PC-9 (cell line): ENCODE results near the gene TRIP13. TPM values are rescaled to one million over a fixed set of nuclear protein-coding genes. Genes with fewer than 3 reads are reported as not detected.

Experiments used
- BruUV-seq: library from RNA; stranded (reverse); fragments of 400-500 nt; replicated peaks from 2 replicates; lab custom pipeline; 2021; lab: Mats Ljungman, UMichigan
- CTCF ChIA-PET: fragments of 300-600 bp; sonication (Branson Sonifier 250); formaldehyde crosslinking; loops from one replicate; lab custom pipeline; 2022; ENCODE audit warnings: antibody characterized with exemption; lab: Charles Lee
- POLR2A ChIA-PET: fragments of 300-600 bp; sonication (Branson Sonifier 250); formaldehyde crosslinking; loops from one replicate; lab custom pipeline; 2022; ENCODE audit warnings: antibody characterized with exemption; ENCODE audit not compliant: unreplicated experiment; lab: Charles Lee
- DNase-seq, 2 experiments: peaks; one replicate each; pipeline versions ENCODE4 v3.0.0 to v3.0.0-alpha.2; 2015 to 2022; ENCODE audit warnings: mixed read lengths in 1 of 2
- H2AFZ ChIP-seq: fragments of 200-600 bp; sonication (generic); 2 replicates; pipeline ENCODE4 v1.8.1; 2017; ENCODE audit warnings: antibody characterized with exemption
- H3F3A ChIP-seq: fragments of 200-600 bp; sonication (generic); 2 replicates; pipeline ENCODE4 v1.8.1; 2017; ENCODE audit warnings: antibody characterized with exemption, mild to moderate bottlenecking, low read depth; ENCODE audit not compliant: insufficient read depth
- H3K27ac ChIP-seq: fragments of 200-600 bp; sonication (generic); 2 replicates; pipeline ENCODE4 v1.6.1; 2016; ENCODE audit warnings: mixed run types
- H3K27me3 ChIP-seq: fragments of 200-600 bp; sonication (generic); 2 replicates; pipeline ENCODE4 v1.6.1; 2016; ENCODE audit warnings: low read depth, mixed run types; ENCODE audit not compliant: insufficient read depth
- H3K36me3 ChIP-seq: fragments of 200-600 bp; sonication (generic); 2 replicates; pipeline ENCODE4 v1.6.1; 2016; ENCODE audit warnings: low read depth, mixed run types
- H3K4me1 ChIP-seq: fragments of 200-600 bp; sonication (generic); replicated peaks from 2 replicates; pipeline ENCODE4 v1.6.1; 2016; ENCODE audit warnings: mixed run types; ENCODE audit not compliant: insufficient read depth
- H3K4me2 ChIP-seq: fragments of 200-600 bp; sonication (generic); 2 replicates; pipeline ENCODE4 v1.6.1; 2017; ENCODE audit warnings: mixed run types
- H3K4me3 ChIP-seq: fragments of 200-600 bp; sonication (generic); 2 replicates; pipeline ENCODE4 v1.6.1; 2016; ENCODE audit warnings: mixed run types
- H3K79me2 ChIP-seq: fragments of 200-600 bp; sonication (generic); 2 replicates; pipeline ENCODE4 v1.6.1; 2017; ENCODE audit warnings: low read depth, mixed run types
- H3K9me2 ChIP-seq: fragments of 200-600 bp; sonication (generic); 2 replicates; pipeline ENCODE4 v1.8.1; 2017; ENCODE audit warnings: mild to moderate bottlenecking; ENCODE audit not compliant: insufficient read depth
- H3K9me3 ChIP-seq: fragments of 200-600 bp; sonication (generic); 2 replicates; pipeline ENCODE4 v1.8.1; 2016; ENCODE audit warnings: low read depth; ENCODE audit not compliant: insufficient read depth
- H4K20me1 ChIP-seq: fragments of 200-600 bp; sonication (generic); 2 replicates; pipeline ENCODE4 v1.8.1; 2017; ENCODE audit not compliant: insufficient read depth
- EZH2 ChIP-seq: fragments of 200-600 bp; sonication (generic); IDR thresholded peaks from 2 replicates; pipeline ENCODE4 v1.8.0; 2017; ENCODE audit warnings: antibody characterized with exemption, low read depth
- intact Hi-C: fragments of 100-400 bp; cut with micrococcal nuclease; formaldehyde crosslinking; loops from one replicate; pipeline ENCODE4 v1.10.0; 2022; ENCODE audit not compliant: unreplicated experiment
- total RNA-seq: library from RNA; stranded (reverse); gene quantifications from 2 replicates; pipeline ENCODE4 v1.2.3, GENCODE V29; 2021
- TF ChIP-seq, protein P1 (sequence below): fragments of 200-600 bp; sonication (generic); conservative IDR thresholded peaks from 2 replicates; pipeline ENCODE4 v1.6.1; 2017; ENCODE audit warnings: mixed run types, antibody characterized with exemption, mild to moderate bottlenecking, moderate library complexity

TRIP13 gene
- total RNA-seq, 1 experiment from 2014 or later: 74.0 TPM

DNA sequence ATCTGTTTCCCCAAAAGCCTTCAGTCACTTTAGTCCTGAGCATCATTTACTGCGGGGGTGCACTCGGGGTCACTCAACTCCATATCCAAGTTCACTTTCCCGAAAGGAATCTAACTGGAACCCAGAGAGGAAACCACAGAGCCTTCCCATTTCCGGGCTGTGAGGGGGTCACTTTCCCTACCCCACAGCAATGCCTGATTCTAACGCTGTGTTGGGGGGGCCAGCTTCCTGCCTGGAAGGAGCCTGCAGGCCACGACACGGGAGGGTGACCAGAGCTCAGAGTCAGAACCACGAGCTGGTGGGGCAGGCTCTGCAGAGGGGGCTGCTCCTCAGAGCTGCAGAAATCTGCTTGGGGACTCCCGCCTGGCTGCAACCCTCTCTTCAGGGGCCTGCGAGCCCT is 20.4 kb upstream of the TRIP13 start:
- H3K4me2 ChIP-seq: no peak overlapping the region
- CTCF ChIA-PET: no interaction called here

DNA sequence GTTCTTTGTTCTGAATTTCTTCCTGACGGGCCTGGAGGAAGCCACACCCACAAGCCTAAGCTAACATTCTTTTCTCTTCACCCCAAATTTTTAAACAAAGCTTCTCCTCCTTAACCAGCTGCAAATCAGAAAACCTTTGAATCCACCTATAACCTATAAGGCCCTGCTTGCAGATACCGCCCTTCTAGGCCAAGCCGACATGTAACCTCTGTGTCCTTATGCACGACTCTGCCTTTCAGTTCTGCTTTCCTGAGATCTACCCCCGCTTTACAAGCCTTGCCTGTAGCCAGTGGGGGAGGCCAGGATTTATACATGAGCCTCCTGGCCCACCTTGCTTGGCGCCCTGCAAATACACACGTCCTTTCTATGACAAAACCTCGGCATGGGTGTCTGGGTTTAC is 19.4 kb upstream of the TRIP13 start:
- Histone ChIP-seq H3K27ac (no peak overlapping the region), H3K4me1 (no peaks in the 10 kb centered on the region), H2AFZ (no peak overlapping the region), H4K20me1 (peaks cover 15% of the 10 kb centered on the region), H3F3A (no peaks in the 10 kb centered on the region), H3K36me3 (peaks cover 51% of the 10 kb centered on the region), H3K4me2 (no peak overlapping the region), H3K4me3 (no peak overlapping the region), H3K79me2 (no peaks in the 10 kb centered on the region), H3K27me3 (no peaks in the 10 kb centered on the region), H3K9me3 (no peaks in the 10 kb centered on the region), H3K9me2 (no peaks in the 10 kb centered on the region)
- no TSS peak for BruUV-seq
- DNase-seq: no peak
- POLR2A ChIA-PET: no interaction called here
- CTCF ChIA-PET: no interaction called here
- intact Hi-C loops: no loop called here
- TF ChIP-seq EZH2: no peak
- TF ChIP-seq, protein P1, sequence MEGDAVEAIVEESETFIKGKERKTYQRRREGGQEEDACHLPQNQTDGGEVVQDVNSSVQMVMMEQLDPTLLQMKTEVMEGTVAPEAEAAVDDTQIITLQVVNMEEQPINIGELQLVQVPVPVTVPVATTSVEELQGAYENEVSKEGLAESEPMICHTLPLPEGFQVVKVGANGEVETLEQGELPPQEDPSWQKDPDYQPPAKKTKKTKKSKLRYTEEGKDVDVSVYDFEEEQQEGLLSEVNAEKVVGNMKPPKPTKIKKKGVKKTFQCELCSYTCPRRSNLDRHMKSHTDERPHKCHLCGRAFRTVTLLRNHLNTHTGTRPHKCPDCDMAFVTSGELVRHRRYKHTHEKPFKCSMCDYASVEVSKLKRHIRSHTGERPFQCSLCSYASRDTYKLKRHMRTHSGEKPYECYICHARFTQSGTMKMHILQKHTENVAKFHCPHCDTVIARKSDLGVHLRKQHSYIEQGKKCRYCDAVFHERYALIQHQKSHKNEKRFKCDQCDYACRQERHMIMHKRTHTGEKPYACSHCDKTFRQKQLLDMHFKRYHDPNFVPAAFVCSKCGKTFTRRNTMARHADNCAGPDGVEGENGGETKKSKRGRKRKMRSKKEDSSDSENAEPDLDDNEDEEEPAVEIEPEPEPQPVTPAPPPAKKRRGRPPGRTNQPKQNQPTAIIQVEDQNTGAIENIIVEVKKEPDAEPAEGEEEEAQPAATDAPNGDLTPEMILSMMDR: no peak

More for the DNA sequence above, 20.4 kb upstream of the TRIP13 start:
- H2AFZ ChIP-seq: no peak overlapping the region
- H4K20me1 ChIP-seq: peaks cover 15% of the 10 kb centered on the region
- no TSS peak for BruUV-seq
- no peak for TF ChIP-seq EZH2
- TF ChIP-seq, protein P1: no peak
- H3F3A ChIP-seq: no peaks in the 10 kb centered on the region
- intact Hi-C loops: no loop called here
- no peaks in the 10 kb centered on the region for H3K27me3 ChIP-seq
- no peak overlapping the region for H3K27ac ChIP-seq
- POLR2A ChIA-PET: no interaction called here
- no peaks in the 10 kb centered on the region for H3K9me3 ChIP-seq
- H3K9me2 ChIP-seq: no peaks in the 10 kb centered on the region
- no peaks in the 10 kb centered on the region for H3K79me2 ChIP-seq
- DNase-seq: no peak
- H3K4me3 ChIP-seq: no peak overlapping the region
- peaks cover 53% of the 10 kb centered on the region for H3K36me3 ChIP-seq
- H3K4me1 ChIP-seq: no peaks in the 10 kb centered on the region

DNA sequence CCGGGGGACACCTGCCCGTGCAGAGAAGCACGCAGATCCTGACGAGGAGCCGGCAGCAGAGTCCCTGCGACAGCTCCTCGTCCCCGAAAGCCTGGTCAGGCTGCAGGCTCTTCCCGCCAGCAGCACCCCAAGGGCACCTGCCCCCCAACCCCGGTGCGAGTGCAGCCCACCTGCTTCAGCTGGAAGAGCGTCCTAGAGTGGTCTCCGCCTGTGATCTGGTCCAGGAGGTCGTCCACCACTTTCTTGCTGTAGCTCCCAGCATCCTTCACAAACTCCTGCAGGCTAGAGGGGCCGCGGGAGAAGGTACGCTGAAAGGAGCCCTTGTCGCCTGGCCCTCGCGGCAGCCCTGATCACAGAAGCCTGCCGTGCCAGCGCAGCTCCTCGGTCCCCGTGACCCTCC is 16.8 kb upstream of the TRIP13 start:
- ChIA-PET CTCF (no interaction called here), POLR2A (no interaction called here)
- H3K36me3 ChIP-seq: peaks cover 32% of the 10 kb centered on the region
- peaks cover 19% of the 10 kb centered on the region for H4K20me1 ChIP-seq
- no peaks in the 10 kb centered on the region for H3K27me3 ChIP-seq
- no peaks in the 10 kb centered on the region for H3K9me2 ChIP-seq
- TF ChIP-seq EZH2: no peak
- TF ChIP-seq, protein P1: no peak
- no TSS peak for BruUV-seq
- intact Hi-C loops: no loop called here
- no peak overlapping the region for H3K4me2 ChIP-seq
- no peak overlapping the region for H2AFZ ChIP-seq
- no peak overlapping the region for H3K27ac ChIP-seq
- H3K4me3 ChIP-seq: no peak overlapping the region
- no peaks in the 10 kb centered on the region for H3F3A ChIP-seq
- H3K9me3 ChIP-seq: no peaks in the 10 kb centered on the region
- DNase-seq: no peak
- no peaks in the 10 kb centered on the region for H3K79me2 ChIP-seq
- H3K4me1 ChIP-seq: no peaks in the 10 kb centered on the region
